ENCODE data around the gene SLC26A4. TPM values are rescaled to one million over a fixed set of nuclear protein-coding genes. Genes with fewer than 3 reads are reported as not detected.

The SLC26A4 gene
- total and polyA plus RNA-seq, 10 of the 15 experiments (the other 5 are each of a cell fraction or from before 2014, with no cell fraction given) = 0.01 to 0.18 (median 0.08) TPM; not detected in 5

DNA sequence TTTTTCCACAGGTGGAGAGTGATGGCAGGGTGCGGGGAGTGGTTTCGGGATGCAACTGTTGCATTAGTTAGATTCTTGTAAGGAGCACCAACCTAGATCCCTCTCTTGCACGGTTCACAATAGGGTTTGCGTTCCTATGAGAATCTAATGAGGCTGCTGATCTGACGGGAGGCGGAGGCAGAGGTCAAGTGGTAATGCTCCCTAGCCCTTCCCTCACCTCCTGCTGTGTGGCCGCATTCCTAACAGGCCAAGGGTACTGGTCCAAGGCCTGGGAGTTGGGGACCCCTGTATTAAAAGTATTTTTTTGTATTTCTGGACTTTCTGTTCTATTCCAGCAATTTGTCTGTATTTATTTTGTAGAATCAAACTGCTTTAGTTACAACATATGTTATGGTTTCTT is 90.5 kb downstream of the SLC26A4 start:
- Histone ChIP-seq H3K79me2 (ENCODE audit: control insufficient read depth, insufficient read depth, low read length) (peaks cover 33% of the 10 kb centered on the region), H3K4me3 (no peak overlapping the region)

More for the DNA sequence above, 90.5 kb downstream of the SLC26A4 start:
- no peaks in the 10 kb centered on the region; the same call in 1 of the 2 replicates for H3K4me1 ChIP-seq (ENCODE audit: control insufficient read depth, insufficient read depth, low read length)
- H3K36me3 ChIP-seq (ENCODE audit: control insufficient read depth in 2 of 2, insufficient read depth in 2 of 2, low read length in 1 of 2) = peaks cover 2 to 30% of the 10 kb centered on the region in 2 experiments
- H3K27ac ChIP-seq (ENCODE audit: control insufficient read depth, insufficient read depth) = no peak overlapping the region
- H3K9ac ChIP-seq (ENCODE audit: control insufficient read depth, insufficient read depth, low read length) = no peak overlapping the region
- WGBS (ENCODE audit: insufficient coverage, insufficient replicate concordance, low lambda C conversion rate, missing lambda C conversion rate) = 97% methylated on average over 7 of the region's 7 CpGs
- H3K4me2 ChIP-seq (ENCODE audit: control insufficient read depth, insufficient read depth) = no peak overlapping the region
- intact Hi-C loops (cut with micrococcal nuclease; ENCODE audit: unreplicated experiment) = no loop called here
- no peaks in the 10 kb centered on the region; the same call in 1 of the 2 replicates for H4K20me1 ChIP-seq (ENCODE audit: control insufficient read depth, insufficient read depth)
- no peak for DNase-seq (ENCODE audit: low read depth, low spot score)
- POLR2A ChIA-PET = no interaction called here
- CTCF ChIA-PET = no interaction called here
- SMC1A ChIA-PET (ENCODE audit: uncharacterized antibody, unreplicated experiment) = no interaction called here
- in situ Hi-C loops (cut with MboI) = no loop called here
- no TSS peak for BruUV-seq (replicated peaks)
- TF ChIP-seq SP1 (IDR thresholded peaks at IDR 0.05; ENCODE audit: low read depth, low read length) (no peak), KLF5 (IDR thresholded peaks at IDR 0.05; ENCODE audit: partially characterized antibody) (no peak), WRNIP1 (IDR thresholded peaks at IDR 0.05; ENCODE audit: borderline replicate concordance, low read depth, low read length) (no peak), EGR1 (IDR thresholded peaks at IDR 0.05; ENCODE audit: borderline replicate concordance in 1 of 2, low read depth in 2 of 2, low read length in 2 of 2) (no peak), MEF2A (IDR thresholded peaks at IDR 0.05; ENCODE audit: insufficient read depth, low read depth, low read length) (no peak), HDAC6 (IDR thresholded peaks at IDR 0.05; ENCODE audit: unreplicated experiment) (no peak), SREBF2 (IDR thresholded peaks at IDR 0.05; ENCODE audit: low read length) (no peak), CREM (IDR thresholded peaks at IDR 0.05; ENCODE audit: low read depth) (no peak), POU2F2 (IDR thresholded peaks at IDR 0.05; ENCODE audit: borderline replicate concordance, low read depth, low read length) (no peak), ZNF384 (IDR thresholded peaks at IDR 0.05; ENCODE audit: borderline replicate concordance, low read depth, low read length) (no peak), ASH2L (IDR thresholded peaks at IDR 0.05; ENCODE audit: borderline replicate concordance, low read depth) (no peak), BACH1 (IDR thresholded peaks at IDR 0.05; ENCODE audit: borderline replicate concordance) (no peak), FOXK2 (IDR thresholded peaks at IDR 0.05) (no peak), MYC (IDR thresholded peaks at IDR 0.05; ENCODE audit: insufficient read depth, insufficient read length, insufficient replicate concordance, low read length, severe bottlenecking) (no peak), SIN3A (IDR thresholded peaks at IDR 0.05; ENCODE audit: low read depth, low read length) (no peak)
- TF ChIP-seq, protein P1, sequence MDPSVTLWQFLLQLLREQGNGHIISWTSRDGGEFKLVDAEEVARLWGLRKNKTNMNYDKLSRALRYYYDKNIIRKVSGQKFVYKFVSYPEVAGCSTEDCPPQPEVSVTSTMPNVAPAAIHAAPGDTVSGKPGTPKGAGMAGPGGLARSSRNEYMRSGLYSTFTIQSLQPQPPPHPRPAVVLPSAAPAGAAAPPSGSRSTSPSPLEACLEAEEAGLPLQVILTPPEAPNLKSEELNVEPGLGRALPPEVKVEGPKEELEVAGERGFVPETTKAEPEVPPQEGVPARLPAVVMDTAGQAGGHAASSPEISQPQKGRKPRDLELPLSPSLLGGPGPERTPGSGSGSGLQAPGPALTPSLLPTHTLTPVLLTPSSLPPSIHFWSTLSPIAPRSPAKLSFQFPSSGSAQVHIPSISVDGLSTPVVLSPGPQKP (IDR thresholded peaks at IDR 0.05; ENCODE audit: low read depth, low read length) = no peak
- TF ChIP-seq, protein P2, sequence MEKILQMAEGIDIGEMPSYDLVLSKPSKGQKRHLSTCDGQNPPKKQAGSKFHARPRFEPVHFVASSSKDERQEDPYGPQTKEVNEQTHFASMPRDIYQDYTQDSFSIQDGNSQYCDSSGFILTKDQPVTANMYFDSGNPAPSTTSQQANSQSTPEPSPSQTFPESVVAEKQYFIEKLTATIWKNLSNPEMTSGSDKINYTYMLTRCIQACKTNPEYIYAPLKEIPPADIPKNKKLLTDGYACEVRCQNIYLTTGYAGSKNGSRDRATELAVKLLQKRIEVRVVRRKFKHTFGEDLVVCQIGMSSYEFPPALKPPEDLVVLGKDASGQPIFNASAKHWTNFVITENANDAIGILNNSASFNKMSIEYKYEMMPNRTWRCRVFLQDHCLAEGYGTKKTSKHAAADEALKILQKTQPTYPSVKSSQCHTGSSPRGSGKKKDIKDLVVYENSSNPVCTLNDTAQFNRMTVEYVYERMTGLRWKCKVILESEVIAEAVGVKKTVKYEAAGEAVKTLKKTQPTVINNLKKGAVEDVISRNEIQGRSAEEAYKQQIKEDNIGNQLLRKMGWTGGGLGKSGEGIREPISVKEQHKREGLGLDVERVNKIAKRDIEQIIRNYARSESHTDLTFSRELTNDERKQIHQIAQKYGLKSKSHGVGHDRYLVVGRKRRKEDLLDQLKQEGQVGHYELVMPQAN (conservative IDR thresholded peaks at IDR 0.05) = no peak
- TF ChIP-seq, protein P3, sequence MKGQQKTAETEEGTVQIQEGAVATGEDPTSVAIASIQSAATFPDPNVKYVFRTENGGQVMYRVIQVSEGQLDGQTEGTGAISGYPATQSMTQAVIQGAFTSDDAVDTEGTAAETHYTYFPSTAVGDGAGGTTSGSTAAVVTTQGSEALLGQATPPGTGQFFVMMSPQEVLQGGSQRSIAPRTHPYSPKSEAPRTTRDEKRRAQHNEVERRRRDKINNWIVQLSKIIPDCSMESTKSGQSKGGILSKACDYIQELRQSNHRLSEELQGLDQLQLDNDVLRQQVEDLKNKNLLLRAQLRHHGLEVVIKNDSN (IDR thresholded peaks at IDR 0.05; ENCODE audit: borderline replicate concordance, extremely low read length, insufficient read depth, low read depth, low read length) = no peak
- TF ChIP-seq, protein P4, sequence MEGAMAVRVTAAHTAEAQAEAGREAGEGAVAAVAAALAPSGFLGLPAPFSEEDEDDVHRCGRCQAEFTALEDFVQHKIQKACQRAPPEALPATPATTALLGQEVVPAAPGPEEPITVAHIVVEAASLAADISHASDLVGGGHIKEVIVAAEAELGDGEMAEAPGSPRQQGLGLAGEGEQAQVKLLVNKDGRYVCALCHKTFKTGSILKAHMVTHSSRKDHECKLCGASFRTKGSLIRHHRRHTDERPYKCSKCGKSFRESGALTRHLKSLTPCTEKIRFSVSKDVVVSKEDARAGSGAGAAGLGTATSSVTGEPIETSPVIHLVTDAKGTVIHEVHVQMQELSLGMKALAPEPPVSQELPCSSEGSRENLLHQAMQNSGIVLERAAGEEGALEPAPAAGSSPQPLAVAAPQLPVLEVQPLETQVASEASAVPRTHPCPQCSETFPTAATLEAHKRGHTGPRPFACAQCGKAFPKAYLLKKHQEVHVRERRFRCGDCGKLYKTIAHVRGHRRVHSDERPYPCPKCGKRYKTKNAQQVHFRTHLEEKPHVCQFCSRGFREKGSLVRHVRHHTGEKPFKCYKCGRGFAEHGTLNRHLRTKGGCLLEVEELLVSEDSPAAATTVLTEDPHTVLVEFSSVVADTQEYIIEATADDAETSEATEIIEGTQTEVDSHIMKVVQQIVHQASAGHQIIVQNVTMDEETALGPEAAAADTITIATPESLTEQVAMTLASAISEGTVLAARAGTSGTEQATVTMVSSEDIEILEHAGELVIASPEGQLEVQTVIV (IDR thresholded peaks at IDR 0.05; ENCODE audit: borderline replicate concordance, partially characterized antibody) = no peak
- RAD21 ChIA-PET (ENCODE audit: unreplicated experiment) = no interaction called here
- FAIRE-seq = peak; percentile 13
- H3K27me3 ChIP-seq (replicated peaks in 1 of 2; ENCODE audit: control insufficient read depth in 2 of 2, insufficient read depth in 2 of 2, low read length in 1 of 2) = no peaks in the 10 kb centered on the region
- no peak for ATAC-seq
- no peaks in the 10 kb centered on the region for H3K9me3 ChIP-seq (replicated peaks; ENCODE audit: control insufficient read depth, insufficient read depth, low read length)
- H2AFZ ChIP-seq (ENCODE audit: control insufficient read depth, low read depth, low read length) = no peak overlapping the region
